Ureter (tissue), 1 donor: Measurements from ENCODE around the gene SMU1. TPM values are rescaled to one million over a fixed set of nuclear protein-coding genes. Genes with fewer than 3 reads are reported as not detected.
"Not testable (repeated sequence)": the region's sequence is repeated elsewhere in the genome, so short reads cannot be mapped to it uniquely, and the experiment has no call there.

ENCODE experiments used
- DNase-seq: peaks from one replicate; pipeline ENCODE4 v3.0.0-alpha.2; 2020; ENCODE audit warnings: low spot score
- total RNA-seq: library from RNA; stranded (reverse); gene quantifications from one replicate; pipeline ENCODE4 v1.2.4, GENCODE V29; 2023
- donor health status: DM: yes; HTN: yes; CAD: no.

Gene SMU1
- total RNA-seq, 1 donor from 2014 or later: 22.8 TPM

GRCh38 chr9:33105504-33105903 lies 29.0 kb upstream of the SMU1 start:
- DNase-seq: no peak

GRCh38 chr9:33104401-33104800 lies 27.9 kb upstream of the SMU1 start:
- peak; percentile 30 for DNase-seq

GRCh38 chr9:33103501-33104281 lies 27.2 kb upstream of the SMU1 start:
- DNase-seq: peak; percentile 32

- DNase-seq: peak; percentile 23
Measured at GRCh38 chr9:33102551-33103210, 26.2 kb upstream of the SMU1 start.

GRCh38 chr9:33101104-33101951 lies 24.9 kb upstream of the SMU1 start:
- peak; percentile 23 for DNase-seq

GRCh38 chr9:33099754-33100153 lies 23.3 kb upstream of the SMU1 start:
- DNase-seq: peak; percentile 34

- no peak for DNase-seq
Measured at GRCh38 chr9:33097192-33097591, 20.7 kb upstream of the SMU1 start.

- no peak for DNase-seq
Measured at GRCh38 chr9:33092634-33093033, 16.2 kb upstream of the SMU1 start.

- not testable (repeated sequence) for DNase-seq
Measured at GRCh38 chr9:33085672-33086071, 9.2 kb upstream of the SMU1 start.

GRCh38 chr9:33082538-33083326 lies 6.3 kb upstream of the SMU1 start:
- DNase-seq: no peak

GRCh38 chr9:33082128-33082527 lies 5.7 kb upstream of the SMU1 start:
- DNase-seq: no peak

GRCh38 chr9:33081128-33081851 lies 4.8 kb upstream of the SMU1 start:
- peak; percentile 73 for DNase-seq

GRCh38 chr9:33080534-33080933 lies 4.1 kb upstream of the SMU1 start:
- no peak for DNase-seq

- no peak for DNase-seq
Measured at GRCh38 chr9:33068991-33069390, 7.5 kb downstream of the SMU1 start.

GRCh38 chr9:33065157-33066076 lies 11.1 kb downstream of the SMU1 start:
- DNase-seq: no peak

- no peak for DNase-seq
Measured at GRCh38 chr9:33051144-33051543, 25.3 kb downstream of the SMU1 start.

- no peak for DNase-seq
Measured at GRCh38 chr9:33049680-33050361, 26.7 kb downstream of the SMU1 start.

- no peak for DNase-seq
Measured at GRCh38 chr9:33048054-33048465, 28.4 kb downstream of the SMU1 start.

GRCh38 chr9:33046061-33046460 lies 30.4 kb downstream of the SMU1 start:
- no peak for DNase-seq
